GM10847 (cell line): ENCODE measurements around the gene TMPRSS13.

Experiments
- POLR2A ChIP-seq: IDR thresholded peaks from 2 replicates; pipeline ENCODE4 v1.6.1; 2011; ENCODE audit not compliant: insufficient read length; ENCODE audit errors: extremely low read depth

The TMPRSS13 gene

DNA sequence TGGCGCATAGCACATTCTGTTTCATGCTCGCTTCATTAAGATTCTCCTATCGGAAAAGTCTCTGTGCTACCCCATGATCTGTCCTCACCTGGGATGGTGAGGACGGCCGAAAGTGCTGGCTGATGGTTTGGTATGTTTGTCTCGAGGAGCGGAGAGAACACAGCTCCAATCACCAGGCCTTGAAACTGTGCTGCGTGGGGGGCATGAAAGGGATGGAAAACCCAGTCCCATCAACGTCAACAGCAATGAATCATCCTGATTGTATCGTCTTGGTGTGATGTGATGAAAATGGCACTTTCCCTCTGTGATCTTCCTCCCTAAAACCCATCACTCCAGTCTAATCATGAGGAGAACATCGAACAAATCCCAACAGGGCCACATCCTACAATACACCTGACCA lies 61.1 kb downstream of the TMPRSS13 start:
- TF ChIP-seq POLR2A: no peak

DNA sequence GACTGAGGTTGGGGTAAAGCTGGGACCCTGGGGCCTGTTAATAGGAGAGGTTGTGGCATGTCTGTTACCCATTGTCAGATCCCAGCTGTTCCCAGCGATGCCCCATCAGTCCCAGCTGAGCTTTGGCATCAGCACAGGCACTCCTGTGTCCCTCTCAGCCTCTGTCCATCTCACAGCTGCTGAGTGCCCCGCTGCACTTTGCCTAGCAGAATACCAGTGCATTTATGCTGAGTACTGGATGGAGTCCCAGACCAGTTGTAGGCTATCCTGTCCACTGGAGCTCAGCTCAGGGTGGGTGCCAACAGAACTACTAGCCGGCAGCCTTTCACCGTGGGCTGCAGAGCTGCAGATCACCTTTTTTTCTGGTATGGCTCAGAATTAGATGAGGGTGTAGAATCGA lies 62.7 kb downstream of the TMPRSS13 start:
- TF ChIP-seq POLR2A: no peak

DNA sequence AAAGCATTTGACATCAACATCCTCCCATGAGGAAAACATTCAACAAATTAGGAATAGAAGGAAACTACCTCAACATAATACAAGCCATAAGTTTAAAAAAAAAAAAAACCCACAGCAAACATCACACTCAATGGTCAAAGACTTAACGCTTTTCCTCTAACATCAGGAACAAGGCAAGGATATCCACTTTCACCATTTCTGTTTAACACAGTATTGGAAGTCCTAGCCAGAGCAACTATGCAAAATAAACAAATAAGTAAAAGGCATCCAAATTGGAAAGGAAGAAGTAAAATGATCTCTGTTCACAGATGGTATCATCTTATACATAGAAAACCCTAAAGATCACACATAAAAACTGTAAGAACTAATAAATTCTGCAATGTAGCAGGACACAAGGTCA lies 65.8 kb downstream of the TMPRSS13 start:
- TF ChIP-seq POLR2A: no peak

DNA sequence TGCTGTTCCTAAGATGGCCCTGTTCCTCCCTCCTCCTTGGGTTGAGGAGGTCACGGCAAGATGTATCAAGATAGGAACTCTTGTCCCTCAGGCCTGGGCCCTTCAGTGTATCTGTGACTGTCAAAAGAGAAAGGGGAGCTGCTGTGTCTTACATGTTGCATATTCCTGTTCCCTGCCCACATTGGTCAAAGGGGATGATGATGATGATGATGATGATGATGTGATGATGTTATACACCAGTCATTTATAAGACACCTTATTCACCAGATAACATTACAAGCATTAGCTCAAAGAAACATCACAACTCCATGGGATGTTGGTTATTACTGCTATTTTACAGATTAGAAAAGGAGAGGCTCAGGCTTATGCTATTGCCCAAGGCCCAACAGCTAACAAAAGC lies 66.4 kb downstream of the TMPRSS13 start:
- no peak for TF ChIP-seq POLR2A

DNA sequence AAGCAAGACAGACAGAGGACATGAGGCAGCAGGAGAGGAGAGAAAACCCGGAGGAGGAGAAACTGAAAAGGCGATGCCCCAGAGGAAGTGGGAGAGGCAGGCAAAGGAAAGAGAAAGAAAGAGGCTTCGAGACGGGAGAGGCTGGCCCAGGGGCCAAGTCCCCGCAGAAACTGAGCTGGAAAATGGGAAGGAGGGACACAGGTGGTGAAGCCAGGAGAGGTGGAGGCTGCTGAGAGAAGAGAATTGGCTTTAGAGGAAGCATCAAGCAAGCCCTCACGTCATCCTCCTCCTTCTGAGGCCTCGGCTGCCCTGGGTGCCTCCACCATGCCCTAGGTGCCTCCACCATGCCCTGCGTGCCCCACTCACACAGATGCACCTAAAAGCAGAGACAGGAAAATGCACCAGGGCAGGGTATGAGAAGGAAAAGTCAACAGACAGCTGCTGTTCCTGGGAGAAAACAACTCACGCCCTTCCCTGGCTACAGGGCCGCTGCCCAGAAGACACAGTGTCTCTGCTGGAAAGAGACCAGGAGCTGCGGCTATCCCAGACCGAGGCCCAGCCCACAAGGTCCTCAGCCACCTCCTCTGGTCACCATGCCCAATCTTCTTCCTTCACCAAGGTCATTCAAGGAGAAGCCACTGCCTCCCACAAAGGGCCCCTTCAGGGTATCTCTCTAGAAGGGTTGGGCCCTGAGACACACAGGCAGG lies 67.0 kb downstream of the TMPRSS13 start:
- TF ChIP-seq POLR2A: no peak

DNA sequence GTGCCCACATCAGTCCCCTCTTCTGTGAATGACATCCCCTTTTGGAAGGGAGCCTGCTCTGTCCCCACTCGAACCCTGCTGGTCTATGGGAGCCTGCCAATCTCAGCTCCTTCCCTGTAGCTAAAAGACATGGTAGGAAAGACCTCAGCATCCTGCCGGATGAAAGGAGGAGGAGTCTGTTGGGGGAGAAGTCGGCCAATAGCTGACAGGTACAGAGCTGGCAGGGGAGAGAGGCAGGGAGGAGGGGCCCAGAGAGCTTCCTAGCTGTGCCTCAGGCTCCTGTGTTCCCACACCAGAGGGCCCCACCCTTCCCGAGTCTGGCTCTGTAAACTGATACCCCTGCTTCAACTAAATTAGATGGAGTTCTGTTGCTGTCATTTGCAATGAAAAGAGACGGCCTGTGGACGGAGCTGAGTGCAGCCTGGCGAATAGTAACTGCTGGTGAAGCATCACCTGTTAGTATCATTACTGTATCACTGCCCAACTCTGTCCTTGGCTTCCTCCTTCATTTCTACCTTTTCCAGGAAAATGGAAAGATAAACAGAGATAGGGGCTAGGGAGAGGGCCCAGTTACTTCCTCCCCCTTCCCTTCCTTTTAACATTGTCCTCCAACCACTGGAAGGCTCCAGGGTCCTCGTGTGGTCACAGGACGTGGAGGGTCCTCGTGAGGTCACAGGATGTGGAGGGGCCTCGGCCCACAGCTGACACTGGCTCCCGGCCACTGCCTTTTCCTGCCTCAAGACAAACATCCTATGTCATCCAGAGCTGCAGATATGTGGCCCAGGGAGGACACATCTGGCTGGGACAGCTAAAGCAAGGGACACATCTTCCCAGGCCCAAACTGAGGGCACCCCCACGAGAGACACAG lies 67.8 kb downstream of the TMPRSS13 start:
- TF ChIP-seq POLR2A: no peak

DNA sequence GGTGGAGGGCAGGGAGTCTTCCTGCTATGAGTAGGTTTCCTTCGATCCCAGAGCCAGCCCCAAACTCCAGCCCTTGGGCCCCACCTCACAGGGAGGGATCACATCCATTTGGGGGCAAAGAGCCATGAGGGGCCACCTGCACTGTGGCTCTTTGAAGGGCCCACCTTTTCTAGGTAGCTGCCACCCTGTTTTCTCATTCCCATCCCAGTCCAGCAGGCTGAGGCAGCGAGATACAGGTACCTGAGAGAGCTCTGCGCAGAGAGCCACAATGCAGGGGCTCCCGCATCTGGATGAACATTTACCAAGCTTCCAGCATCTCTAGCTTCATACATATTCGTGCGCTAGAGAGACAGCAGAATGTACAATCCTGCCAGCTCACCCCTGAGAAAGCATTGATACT lies 69.1 kb downstream of the TMPRSS13 start:
- TF ChIP-seq POLR2A: no peak

DNA sequence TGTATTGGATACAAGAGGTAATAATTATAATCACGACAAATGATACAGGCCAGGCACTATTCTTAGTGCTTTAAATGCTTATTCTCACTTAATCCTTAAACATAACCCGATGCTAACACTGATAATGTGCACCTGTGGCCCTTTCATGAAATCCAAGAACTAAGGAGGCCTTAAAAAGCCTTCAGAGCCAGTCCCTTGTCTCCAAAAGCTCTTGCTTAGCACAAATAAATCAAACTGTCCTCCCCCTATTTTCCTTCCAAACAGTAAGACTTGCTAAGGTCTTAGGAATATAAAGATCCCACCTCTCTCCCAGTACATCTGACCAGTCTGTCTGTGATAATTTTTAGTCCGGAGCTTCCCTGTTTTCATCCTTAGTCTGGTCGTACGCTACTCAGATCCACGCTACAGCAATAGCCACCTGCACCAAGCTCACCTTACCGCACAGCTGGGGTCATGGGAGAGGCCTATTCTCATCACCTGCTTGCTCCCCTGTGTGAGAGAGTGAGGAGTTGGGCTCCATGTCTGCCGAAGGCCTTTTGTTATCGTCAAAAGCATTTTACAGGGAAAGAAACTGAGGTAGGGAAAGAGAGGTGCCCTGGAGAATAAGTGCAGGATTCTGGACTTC lies 69.6 kb downstream of the TMPRSS13 start:
- no peak for TF ChIP-seq POLR2A

DNA sequence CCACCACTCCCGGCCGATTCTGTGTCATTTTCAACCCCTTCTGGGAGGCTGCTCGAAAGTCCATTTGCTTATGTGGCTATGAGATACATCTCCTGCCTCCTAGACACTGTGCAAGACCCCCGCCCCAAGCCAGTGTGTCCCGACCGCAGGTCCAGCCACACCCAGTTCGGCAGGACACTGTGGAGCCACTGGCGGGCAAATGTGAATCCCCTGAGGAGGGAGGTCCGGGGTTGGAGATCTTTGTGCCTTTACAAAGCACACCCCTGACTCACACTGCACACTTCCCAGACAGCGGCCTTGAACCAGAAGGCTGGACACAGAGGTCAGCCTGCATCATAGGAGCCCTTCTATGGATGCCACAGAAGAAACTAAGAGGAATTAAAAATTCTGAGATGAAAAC lies 70.1 kb downstream of the TMPRSS13 start:
- TF ChIP-seq POLR2A: no peak

DNA sequence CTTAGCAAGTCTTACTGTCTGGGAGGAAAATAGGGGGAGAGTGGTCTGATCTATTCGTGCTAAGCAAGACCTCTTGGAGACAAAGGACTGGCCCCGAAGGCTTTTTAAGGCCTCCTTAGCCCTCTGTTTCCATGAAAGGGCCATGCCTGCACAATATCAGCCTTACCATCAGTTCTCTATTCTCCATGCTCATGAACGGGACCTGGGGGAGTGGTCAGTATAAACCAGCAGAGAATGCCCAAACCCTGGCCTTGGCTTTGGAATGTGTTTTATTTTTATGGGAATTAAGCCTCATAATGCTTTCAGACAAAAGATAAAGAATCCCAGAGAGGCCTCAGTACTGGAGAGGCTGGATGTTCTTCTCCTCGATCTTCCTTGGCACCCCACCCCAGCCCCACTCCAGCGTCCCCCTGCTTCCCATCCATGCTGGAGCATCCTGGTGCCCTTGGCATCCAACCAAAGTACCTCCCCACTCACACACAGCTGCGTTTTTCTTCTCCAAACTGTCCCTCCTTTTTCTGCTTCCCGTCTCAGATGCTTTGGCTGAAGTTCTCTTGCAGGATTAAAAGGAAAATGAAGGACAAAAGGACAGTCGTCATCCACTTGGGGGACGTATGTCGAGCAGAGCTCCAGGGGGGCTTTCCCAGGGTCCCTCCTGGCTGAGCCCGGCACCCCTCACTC lies 71.3 kb downstream of the TMPRSS13 start:
- no peak for TF ChIP-seq POLR2A

DNA sequence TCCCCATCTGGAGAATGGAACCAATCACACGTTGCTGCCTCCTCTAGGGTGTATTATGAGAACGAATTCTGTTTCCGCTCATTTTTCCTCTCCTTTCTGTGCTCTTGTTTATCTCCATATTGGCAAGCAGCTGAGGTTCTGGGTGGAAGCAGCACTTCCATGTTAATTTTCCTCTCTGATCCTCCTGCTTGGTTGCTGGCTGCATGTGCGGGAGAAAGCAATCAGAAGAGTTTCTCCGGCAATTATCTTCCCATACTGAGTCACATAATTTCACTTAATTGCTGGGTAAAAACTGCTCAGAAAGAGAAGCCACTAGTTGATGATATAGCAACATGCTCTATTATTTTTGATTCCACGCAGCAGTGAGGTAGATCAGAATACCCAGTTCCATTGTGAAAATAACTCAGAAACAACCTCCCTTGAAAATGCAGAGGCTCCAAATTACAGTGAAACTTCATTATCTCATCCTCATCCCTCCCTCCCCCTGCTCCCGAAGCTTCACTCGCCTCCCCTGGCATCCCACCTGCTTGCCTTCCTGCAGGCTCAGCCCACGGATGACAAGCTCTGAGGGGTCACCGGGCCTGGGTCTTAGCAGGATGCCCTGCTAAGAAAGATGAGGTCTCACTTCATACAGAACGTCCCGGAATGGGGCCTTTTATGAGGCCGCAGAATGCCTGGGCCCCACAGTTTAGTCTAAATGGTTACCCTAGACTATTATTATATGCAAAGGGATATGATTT lies 73.1 kb downstream of the TMPRSS13 start:
- TF ChIP-seq POLR2A: no peak

DNA sequence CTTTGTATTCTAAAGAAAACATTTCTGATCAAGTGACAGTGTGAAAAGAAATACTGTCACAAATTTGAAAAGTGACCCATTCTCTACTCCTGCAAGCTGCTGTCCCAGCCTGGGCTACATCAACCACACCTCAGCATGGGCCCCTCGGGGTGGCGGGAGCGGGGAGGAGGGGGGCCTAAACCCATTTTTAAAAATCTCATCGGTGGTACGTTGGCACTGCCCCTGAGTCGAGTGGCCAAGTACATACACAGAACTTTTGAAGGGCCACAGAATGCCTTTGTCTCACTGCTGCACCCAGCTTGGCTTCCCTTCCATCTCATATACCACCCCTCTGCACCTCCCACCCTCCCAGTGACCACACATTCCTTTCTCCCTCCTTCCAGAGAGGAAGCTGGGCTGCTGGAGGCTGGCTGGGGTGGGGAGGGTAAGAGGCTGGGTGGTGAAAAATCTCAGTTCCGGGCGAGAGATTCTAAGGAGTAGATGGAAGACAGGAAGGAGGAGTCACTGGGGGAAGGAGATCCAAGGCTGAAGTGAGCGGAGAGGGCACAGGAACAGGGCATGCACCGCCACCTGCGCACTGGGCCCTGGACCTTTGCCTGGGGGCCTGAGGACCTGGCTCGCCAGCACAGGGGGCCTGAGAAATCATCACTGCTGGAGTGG lies 73.9 kb downstream of the TMPRSS13 start:
- no peak for TF ChIP-seq POLR2A

DNA sequence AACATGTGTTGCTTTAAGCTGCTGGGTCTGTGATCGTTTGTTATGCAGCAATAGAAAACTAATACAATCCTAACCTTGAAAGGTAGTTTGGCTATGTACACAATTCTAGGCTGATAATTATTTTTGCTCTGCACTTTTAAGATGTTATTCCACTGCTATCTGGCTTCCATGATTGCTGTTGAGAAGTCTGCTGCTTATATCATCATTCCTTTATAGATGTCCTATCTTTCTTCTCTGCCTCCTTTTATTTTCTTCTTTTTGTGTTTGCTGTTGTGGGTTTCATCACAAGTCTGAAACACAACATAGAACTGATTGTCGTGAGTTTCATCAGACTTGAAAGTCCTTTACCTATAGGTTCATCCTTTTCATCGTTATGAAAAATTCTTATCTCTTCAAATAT lies 76.9 kb downstream of the TMPRSS13 start:
- no peak for TF ChIP-seq POLR2A

DNA sequence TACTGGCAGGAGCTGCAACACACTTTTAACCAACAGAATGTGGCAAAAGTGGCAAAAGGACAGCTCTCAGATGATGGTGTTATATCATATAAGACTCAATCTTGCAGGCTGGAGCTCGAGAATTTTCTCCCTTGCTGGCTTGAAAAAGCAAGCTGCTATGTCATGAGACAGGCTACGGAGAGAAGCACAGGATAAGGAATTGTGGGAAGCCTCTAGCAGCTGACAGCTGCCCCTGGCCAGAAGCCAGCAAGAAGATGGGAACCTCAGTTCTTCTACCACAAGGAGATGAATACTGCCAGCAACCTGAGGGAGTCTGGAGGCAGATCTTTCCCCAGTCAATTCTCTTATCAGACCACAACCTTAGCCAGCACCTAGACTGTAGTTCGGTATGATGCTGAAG lies 77.3 kb downstream of the TMPRSS13 start:
- no peak for TF ChIP-seq POLR2A
